Measurements from ENCODE around the gene RIN3. TPM values are rescaled to one million over a fixed set of nuclear protein-coding genes. Genes with fewer than 3 reads are reported as not detected.
A peak's percentile ranks its signal among the peaks of the same experiment; 100 is the strongest.

The RIN3 gene
- total RNA-seq, 2 donors from 2014 or later = 47.4 to 54.2 TPM

DNA sequence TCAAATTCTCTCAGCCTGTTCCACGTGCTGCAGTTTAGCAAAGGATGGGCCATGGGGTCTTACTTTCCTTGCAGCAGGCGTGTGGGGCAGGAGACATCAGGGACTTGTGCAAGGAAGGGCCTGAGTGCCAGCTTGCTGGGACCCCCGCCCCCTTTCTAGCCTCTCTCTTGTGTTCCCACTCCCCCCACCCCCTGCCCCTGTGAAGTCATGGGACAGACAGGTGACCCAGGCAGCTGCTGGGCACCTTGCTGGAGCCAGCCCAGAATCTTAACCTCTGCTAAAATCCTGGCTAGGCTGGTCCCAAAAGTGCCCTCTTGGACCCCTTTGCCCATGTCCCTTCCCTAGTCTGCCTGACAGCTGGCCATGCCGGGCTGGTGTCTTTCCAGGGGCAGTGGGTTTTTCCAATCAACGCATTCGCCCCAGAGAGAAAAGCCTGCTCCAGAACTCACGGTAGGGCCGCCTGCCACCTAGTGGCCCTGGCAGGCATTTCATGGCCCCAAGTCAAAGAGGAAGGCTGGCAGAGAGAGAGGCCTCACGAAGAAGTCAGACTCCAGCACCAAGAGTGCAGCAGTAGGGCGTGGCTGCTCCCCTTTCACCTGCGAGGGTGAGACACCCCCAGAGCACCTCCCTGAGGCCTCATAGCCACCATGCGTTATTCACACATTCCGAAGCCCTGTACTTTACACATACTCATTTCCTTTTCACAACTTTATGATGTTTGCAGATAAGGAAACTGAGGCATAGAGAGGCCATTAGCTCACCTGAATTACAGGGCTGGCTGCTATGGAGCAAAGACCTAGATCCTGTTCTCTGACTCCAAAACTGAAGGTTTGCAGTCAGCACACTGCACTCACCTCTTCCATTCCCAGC, 167.4 kb downstream of the RIN3 start:
- Histone ChIP-seq H3K4me3 (peak overlapping the region; percentile 13), H3K4me1 (ENCODE audit: control insufficient read depth in 1 of 2, low read depth in 2 of 2) (peaks cover 3 to 5% of the 10 kb centered on the region in 2 donors), H3K27me3 (replicated peaks; ENCODE audit: insufficient read depth) (no peaks in the 10 kb centered on the region), H3K36me3 (peaks cover 34% of the 10 kb centered on the region), H3K27ac (peak overlapping the region in 1 of 2 donors; percentile 27), H3K9me3 (no peaks in the 10 kb centered on the region)
- TF ChIP-seq CTCF (IDR thresholded peaks at IDR 0.05) = peak; percentile 96
- DNase-seq (ENCODE audit: low spot score) (no peak), ATAC-seq (ENCODE audit: insufficient number of reproducible peaks, low FRiP score, low read depth) (peak; percentile 41)

DNA sequence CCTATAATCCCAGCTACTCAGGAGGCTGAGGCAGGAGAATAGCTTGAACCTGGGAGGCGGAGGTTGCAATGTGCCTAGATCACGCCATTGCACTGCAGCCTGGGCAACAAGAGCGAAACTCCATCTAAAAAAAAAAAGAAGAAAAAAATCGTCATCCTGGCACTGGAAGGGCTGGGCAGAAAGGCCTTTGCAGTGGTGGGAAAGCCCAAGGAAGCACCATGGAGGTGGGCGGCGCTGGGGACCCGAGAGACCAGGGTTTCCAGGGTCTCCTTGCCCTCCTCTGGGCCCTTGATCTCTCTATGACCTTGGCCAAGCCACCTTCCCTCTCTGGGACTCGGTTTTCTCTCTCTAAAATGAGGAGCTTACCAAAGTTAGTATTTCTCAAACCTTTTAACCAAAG, 169.5 kb downstream of the RIN3 start:
- TF ChIP-seq CTCF (IDR thresholded peaks at IDR 0.05) = no peak
- peaks cover 5 to 13% of the 10 kb centered on the region in 2 donors for H3K4me1 ChIP-seq (ENCODE audit: control insufficient read depth in 1 of 2, low read depth in 2 of 2)
- H3K36me3 ChIP-seq = peaks cover 23% of the 10 kb centered on the region
- H3K27me3 ChIP-seq (replicated peaks; ENCODE audit: insufficient read depth) = no peaks in the 10 kb centered on the region
- no peak overlapping the region for H3K4me3 ChIP-seq
- H3K27ac ChIP-seq = no peak overlapping the region
- H3K9me3 ChIP-seq = no peaks in the 10 kb centered on the region
- no peak for ATAC-seq (ENCODE audit: insufficient number of reproducible peaks, low FRiP score, low read depth)
- no peak for DNase-seq (ENCODE audit: low spot score)

DNA sequence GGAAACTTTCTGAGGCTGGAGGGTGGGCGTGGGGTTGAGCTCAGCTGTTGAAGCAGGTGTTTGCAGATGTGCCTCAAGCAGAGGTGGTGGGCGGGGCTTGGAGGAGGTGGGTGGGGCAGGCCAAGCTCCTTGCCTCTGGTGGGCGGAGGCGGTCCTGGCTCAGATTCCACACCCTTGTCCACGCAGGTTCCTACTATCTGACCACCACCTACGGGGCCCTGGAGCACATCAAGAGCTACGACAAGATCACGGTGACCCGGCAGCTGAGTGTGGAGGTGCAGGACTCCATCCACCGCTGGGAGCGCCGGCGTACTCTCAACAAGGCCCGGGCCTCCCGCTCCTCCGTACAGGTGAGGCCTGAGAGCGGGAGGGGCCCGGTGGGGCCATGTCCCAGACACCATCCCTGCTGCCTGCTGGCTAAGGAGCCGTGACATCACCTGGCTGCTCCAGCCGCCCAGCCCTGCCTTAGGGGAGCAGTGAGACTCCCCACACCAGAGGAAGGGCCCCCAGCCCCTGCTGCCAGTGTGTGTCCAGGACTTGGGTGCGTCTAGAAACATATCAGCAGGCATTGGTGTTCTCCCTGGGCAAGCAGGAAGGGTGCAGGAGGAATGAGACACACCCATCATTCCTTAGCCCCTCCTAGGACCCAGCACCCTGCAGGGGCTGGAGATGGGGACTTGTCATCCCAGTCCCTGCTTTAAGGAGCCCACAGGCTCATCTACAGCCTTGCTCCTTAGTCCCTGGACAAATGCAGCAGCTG, 171.4 kb downstream of the RIN3 start:
- DNase-seq (ENCODE audit: low spot score) (no peak), ATAC-seq (ENCODE audit: insufficient number of reproducible peaks, low FRiP score, low read depth) (no peak)
- no peak overlapping the region for H3K27ac ChIP-seq

DNA sequence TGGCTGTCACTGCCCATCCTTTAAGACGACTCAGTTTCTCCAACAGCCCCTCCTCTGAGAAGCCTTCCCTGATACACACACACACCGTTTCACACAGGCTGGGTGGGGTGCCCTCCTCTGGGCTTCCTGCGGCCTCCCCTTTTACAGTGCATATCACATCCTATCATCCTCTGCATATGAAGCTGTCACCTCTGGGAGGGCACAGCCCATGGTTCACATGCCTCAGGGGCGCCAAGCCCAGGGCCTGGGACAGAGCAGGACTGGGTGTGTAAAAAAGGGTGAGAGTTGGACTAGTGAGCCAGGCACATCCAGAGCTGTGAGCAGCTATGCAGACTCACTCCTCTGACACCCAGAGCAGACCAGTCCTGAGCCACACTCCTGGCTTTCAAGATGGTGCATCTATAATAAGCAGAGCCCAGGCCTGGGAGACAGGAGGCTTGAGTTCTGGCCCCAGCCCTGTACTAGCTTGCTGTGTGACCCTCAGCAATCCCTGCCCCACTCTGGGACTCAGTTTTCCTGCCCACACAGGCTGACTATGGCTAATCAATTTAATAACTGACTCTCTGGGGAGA, 172.3 kb downstream of the RIN3 start:
- no peak for TF ChIP-seq CTCF (IDR thresholded peaks at IDR 0.05)
- DNase-seq (ENCODE audit: low spot score) = no peak
- H3K4me3 ChIP-seq = no peak overlapping the region
- H3K4me1 ChIP-seq (ENCODE audit: control insufficient read depth in 1 of 2, low read depth in 2 of 2) = peaks cover 4 to 10% of the 10 kb centered on the region in 2 donors
- H3K27ac ChIP-seq = no peak overlapping the region
- no peaks in the 10 kb centered on the region for H3K9me3 ChIP-seq
- ATAC-seq (ENCODE audit: insufficient number of reproducible peaks, low FRiP score, low read depth) = no peak
- peaks cover 20% of the 10 kb centered on the region for H3K36me3 ChIP-seq
- H3K27me3 ChIP-seq (replicated peaks; ENCODE audit: insufficient read depth) = no peaks in the 10 kb centered on the region

More for the DNA sequence above, 171.4 kb downstream of the RIN3 start:
- Histone ChIP-seq H3K36me3 (peaks cover 20% of the 10 kb centered on the region), H3K4me1 (ENCODE audit: control insufficient read depth in 1 of 2, low read depth in 2 of 2) (peaks cover 5 to 13% of the 10 kb centered on the region in 2 donors), H3K27me3 (replicated peaks; ENCODE audit: insufficient read depth) (no peaks in the 10 kb centered on the region), H3K9me3 (no peaks in the 10 kb centered on the region), H3K4me3 (no peak overlapping the region)
- no peak for TF ChIP-seq CTCF (IDR thresholded peaks at IDR 0.05)

DNA sequence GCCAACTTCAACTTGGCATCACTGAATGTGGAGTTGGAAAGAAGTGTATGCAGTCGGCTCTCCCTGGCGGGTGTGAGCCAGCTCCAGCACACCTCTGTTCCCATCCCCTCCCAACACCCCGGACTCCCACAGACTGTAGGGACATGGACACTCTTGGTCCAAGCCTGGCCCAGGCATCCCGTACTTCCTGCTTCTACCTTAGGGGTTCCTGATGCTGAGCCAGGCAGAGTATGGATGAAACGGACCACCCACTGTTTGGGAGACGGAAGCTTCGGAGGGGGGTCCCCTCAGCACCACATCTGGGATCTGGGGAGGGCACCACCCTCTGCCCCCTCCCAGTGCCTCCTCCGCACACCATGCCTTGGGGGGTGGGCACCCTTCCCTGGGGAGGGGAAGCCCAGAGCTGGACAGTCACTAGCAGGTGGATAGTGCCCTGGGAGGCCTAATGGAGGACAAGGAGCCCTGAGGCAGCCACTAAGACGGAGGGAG, 172.9 kb downstream of the RIN3 start:
- Histone ChIP-seq H3K9me3 (no peaks in the 10 kb centered on the region), H3K27ac (no peak overlapping the region), H3K4me3 (peak overlapping the region; percentile 63), H3K27me3 (replicated peaks; ENCODE audit: insufficient read depth) (no peaks in the 10 kb centered on the region), H3K36me3 (peaks cover 20% of the 10 kb centered on the region), H3K4me1 (ENCODE audit: control insufficient read depth in 1 of 2, low read depth in 2 of 2) (peaks cover 0 to 9% of the 10 kb centered on the region in 2 donors)
- ATAC-seq (ENCODE audit: insufficient number of reproducible peaks, low FRiP score, low read depth) (no peak), DNase-seq (ENCODE audit: low spot score) (no peak)
- TF ChIP-seq CTCF (IDR thresholded peaks at IDR 0.05) = no peak

Data from thoracic aorta (tissue), 2 donors.